HUES6 (cell line): ENCODE results near the gene COX8A.

ENCODE experiments used
- H3K27ac ChIP-seq: 2 replicates; pipeline ENCODE4 v1.7.0; 2013; ENCODE audit warnings: low read depth, mild to moderate bottlenecking, low read length, inconsistent platforms
- H3K27me3 ChIP-seq: 2 replicates; pipeline ENCODE4 v1.6.1; 2013; ENCODE audit warnings: low read length; ENCODE audit not compliant: control insufficient read depth, insufficient read depth
- H3K36me3 ChIP-seq: 2 replicates; pipeline ENCODE4 v1.6.1; 2013; ENCODE audit warnings: low read length; ENCODE audit not compliant: control insufficient read depth, insufficient read depth
- H3K4me1 ChIP-seq: 2 replicates; pipeline ENCODE4 v1.6.1; 2013; ENCODE audit warnings: low read length; ENCODE audit not compliant: control insufficient read depth, insufficient read depth
- H3K4me3 ChIP-seq: 2 replicates; pipeline ENCODE4 v1.5.1; 2013; ENCODE audit warnings: low read depth, low read length
- H3K9ac ChIP-seq: one replicate; pipeline ENCODE4 v1.6.1; 2013; ENCODE audit warnings: mild to moderate bottlenecking, low read length
- H3K9me3 ChIP-seq: 2 replicates; pipeline ENCODE4 v1.6.1; 2013; ENCODE audit warnings: low read depth, low read length; ENCODE audit not compliant: control insufficient read depth, insufficient read depth

COX8A gene

GRCh38 chr11:64023712-64024710 is 49.6 kb downstream of the COX8A start:
- Histone ChIP-seq H3K4me1 (peaks cover 69% of the 10 kb centered on the region), H3K36me3 (no peaks in the 10 kb centered on the region), H3K4me3 (no peak overlapping the region), H3K9me3 (no peaks in the 10 kb centered on the region), H3K27me3 (peaks cover 24% of the 10 kb centered on the region), H3K27ac (no peak overlapping the region), H3K9ac (no peak overlapping the region)

GRCh38 chr11:64025205-64025604 is 50.8 kb downstream of the COX8A start:
- Histone ChIP-seq H3K4me1 (peaks cover 68% of the 10 kb centered on the region), H3K27ac (no peak overlapping the region), H3K9ac (no peak overlapping the region), H3K9me3 (no peaks in the 10 kb centered on the region), H3K4me3 (no peak overlapping the region), H3K27me3 (peaks cover 25% of the 10 kb centered on the region), H3K36me3 (no peaks in the 10 kb centered on the region)
